Measurements from ENCODE around the gene STAT1.

STAT1 gene

DNA sequence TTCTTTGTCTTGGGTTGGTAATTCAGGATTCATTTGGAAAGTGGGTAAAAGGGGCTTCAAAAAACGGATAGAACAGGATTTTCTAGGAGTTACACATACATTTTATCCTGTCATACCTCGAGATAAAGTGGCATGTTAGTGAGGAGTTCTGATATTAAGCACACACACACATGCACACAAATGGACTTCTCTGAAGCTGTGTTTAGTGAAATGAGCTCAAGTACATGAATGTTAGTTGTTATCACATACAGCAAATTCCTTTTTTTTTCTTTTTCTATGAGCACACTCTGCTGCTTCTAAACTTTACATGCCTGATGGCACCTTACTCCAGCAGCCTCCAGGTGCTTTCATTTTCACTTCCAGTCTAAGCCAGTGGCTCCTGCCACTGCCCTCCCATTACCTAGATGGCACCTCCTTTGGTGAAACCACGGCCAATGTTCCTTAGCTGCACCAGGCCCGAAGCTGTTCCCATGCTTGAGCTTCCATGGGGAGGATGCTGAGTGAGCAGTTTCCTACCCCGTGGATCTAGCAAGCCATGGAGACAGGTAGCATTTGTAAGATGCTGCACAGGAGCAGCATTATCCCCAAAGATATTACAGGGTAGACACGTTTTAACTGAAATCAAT is 49.7 kb downstream of the STAT1 start (continued):
- no peak for TF ChIP-seq PRDM2 (tag by site-specific recombination; IDR thresholded peaks at IDR 0.05; ENCODE audit: borderline replicate concordance)
- TF ChIP-seq EGR2 (tag by site-specific recombination; IDR thresholded peaks at IDR 0.05; ENCODE audit: low read depth): no peak
- no peak for TF ChIP-seq ZBTB20 (tag by site-specific recombination; IDR thresholded peaks at IDR 0.05)
- TF ChIP-seq ZNF114 (tag by site-specific recombination; IDR thresholded peaks at IDR 0.05): no peak

GRCh38 chr2:190963088-190963487 is 50.9 kb downstream of the STAT1 start:
- POLR2A ChIA-PET: no interaction called here

More at GRCh38 chr2:190963088-190963487, 50.9 kb downstream of the STAT1 start:
- H3K9me3 ChIP-seq (ENCODE audit: control insufficient read depth, insufficient read depth, low read depth, low read length): no peaks in the 10 kb centered on the region
- no peak overlapping the region for H3K27ac ChIP-seq (ENCODE audit: extremely low read depth, low read depth, low read length)
- CTCF ChIA-PET: interaction anchor here (0.8 to 1.4 kb wide), 2 partner anchors 15 to 112 kb away, joined by 3 to 4 read pairs; no protein-coding TSS in a partner anchor
- no peaks in the 10 kb centered on the region for H3K4me1 ChIP-seq (ENCODE audit: control insufficient read depth, insufficient read depth, low read length)
- TF ChIP-seq KLF9 (tag by site-specific recombination; IDR thresholded peaks at IDR 0.05; ENCODE audit: low read depth) (no peak), RBAK (tag by site-specific recombination; IDR thresholded peaks at IDR 0.05) (no peak), KLF10 (tag by site-specific recombination; IDR thresholded peaks at IDR 0.05) (no peak), YY1 (tag by site-specific recombination; IDR thresholded peaks at IDR 0.05) (no peak), ZNF140 (tag by site-specific recombination; IDR thresholded peaks at IDR 0.05) (no peak), SCRT2 (tag by site-specific recombination; IDR thresholded peaks at IDR 0.05) (no peak), SP7 (tag by site-specific recombination; IDR thresholded peaks at IDR 0.05) (no peak), SETDB1 (IDR thresholded peaks at IDR 0.05; ENCODE audit: insufficient read length, low read length) (no peak), ZNF239 (tag by site-specific recombination; IDR thresholded peaks at IDR 0.05) (no peak), ZNF561 (tag by site-specific recombination; IDR thresholded peaks at IDR 0.05; ENCODE audit: borderline replicate concordance) (no peak), ZNF138 (tag by site-specific recombination; IDR thresholded peaks at IDR 0.05; ENCODE audit: borderline replicate concordance) (no peak), ZNF2 (tag by site-specific recombination; IDR thresholded peaks at IDR 0.05) (no peak), ZNF707 (tag by site-specific recombination; IDR thresholded peaks at IDR 0.05) (no peak), ZNF530 (tag by site-specific recombination; IDR thresholded peaks at IDR 0.05; ENCODE audit: low read depth) (no peak), ZNF621 (tag by site-specific recombination; IDR thresholded peaks at IDR 0.05) (no peak), ZSCAN16 (tag by site-specific recombination; IDR thresholded peaks at IDR 0.05) (no peak), ZNF23 (tag by site-specific recombination; IDR thresholded peaks at IDR 0.05; ENCODE audit: borderline replicate concordance) (no peak)
- TF ChIP-seq, protein P1, sequence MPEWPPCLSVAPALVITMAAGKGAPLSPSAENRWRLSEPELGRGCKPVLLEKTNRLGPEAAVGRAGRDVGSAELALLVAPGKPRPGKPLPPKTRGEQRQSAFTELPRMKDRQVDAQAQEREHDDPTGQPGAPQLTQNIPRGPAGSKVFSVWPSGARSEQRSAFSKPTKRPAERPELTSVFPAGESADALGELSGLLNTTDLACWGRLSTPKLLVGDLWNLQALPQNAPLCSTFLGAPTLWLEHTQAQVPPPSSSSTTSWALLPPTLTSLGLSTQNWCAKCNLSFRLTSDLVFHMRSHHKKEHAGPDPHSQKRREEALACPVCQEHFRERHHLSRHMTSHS (tag by site-specific recombination; IDR thresholded peaks at IDR 0.05): no peak
- TF ChIP-seq, protein P2, sequence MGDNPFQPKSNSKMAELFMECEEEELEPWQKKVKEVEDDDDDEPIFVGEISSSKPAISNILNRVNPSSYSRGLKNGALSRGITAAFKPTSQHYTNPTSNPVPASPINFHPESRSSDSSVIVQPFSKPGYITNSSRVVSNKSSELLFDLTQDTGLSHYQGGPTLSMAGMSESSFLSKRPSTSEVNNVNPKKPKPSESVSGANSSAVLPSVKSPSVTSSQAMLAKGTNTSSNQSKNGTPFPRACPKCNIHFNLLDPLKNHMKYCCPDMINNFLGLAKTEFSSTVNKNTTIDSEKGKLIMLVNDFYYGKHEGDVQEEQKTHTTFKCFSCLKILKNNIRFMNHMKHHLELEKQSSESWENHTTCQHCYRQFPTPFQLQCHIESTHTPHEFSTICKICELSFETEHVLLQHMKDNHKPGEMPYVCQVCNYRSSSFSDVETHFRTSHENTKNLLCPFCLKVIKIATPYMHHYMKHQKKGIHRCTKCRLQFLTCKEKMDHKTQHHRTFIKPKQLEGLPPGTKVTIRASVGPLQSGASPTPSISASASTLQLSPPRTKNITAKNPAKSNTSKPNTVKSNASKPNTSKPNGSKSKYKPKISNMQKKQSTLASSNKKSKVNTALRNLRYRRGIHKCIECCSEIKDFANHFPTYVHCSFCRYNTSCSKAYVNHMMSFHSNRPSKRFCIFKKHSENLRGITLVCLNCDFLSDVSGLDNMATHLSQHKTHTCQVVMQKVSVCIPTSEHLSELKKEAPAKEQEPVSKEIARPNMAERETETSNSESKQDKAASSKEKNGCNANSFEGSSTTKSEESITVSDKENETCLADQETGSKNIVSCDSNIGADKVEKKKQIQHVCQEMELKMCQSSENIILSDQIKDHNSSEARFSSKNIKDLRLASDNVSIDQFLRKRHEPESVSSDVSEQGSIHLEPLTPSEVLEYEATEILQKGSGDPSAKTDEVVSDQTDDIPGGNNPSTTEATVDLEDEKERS (tag by site-specific recombination; IDR thresholded peaks at IDR 0.05): no peak
- TF ChIP-seq, protein P3, sequence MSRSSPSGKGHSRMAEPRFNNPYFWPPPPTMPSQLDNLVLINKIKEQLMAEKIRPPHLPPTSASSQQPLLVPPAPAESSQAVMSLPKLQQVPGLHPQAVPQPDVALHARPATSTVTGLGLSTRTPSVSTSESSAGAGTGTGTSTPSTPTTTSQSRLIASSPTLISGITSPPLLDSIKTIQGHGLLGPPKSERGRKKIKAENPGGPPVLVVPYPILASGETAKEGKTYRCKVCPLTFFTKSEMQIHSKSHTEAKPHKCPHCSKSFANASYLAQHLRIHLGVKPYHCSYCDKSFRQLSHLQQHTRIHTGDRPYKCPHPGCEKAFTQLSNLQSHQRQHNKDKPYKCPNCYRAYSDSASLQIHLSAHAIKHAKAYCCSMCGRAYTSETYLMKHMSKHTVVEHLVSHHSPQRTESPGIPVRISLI (tag by site-specific recombination; IDR thresholded peaks at IDR 0.05): no peak
- no peak overlapping the region for H3K4me3 ChIP-seq (ENCODE audit: low read depth, low read length)
- peaks cover 0 to 46% of the 10 kb centered on the region in 2 experiments; a peak in 2 of 3 replicates for H3K36me3 ChIP-seq (ENCODE audit: control insufficient read depth in 2 of 2, insufficient read depth in 1 of 2, low read length in 2 of 2)

Data from HEK293 (cell line).